Mesodermal cell (in vitro differentiated cells): ENCODE results near the gene SCUBE2. TPM values are rescaled to one million over a fixed set of nuclear protein-coding genes. Genes with fewer than 3 reads are reported as not detected.

Source experiments
- H3K27ac ChIP-seq: 2 replicates; pipeline ENCODE4 v1.7.0; 2013; ENCODE audit warnings: mild to moderate bottlenecking, low read depth, low read length, moderate library complexity; ENCODE audit not compliant: severe bottlenecking
- H3K36me3 ChIP-seq: 2 replicates; pipeline ENCODE4 v1.7.1; 2013; ENCODE audit warnings: mild to moderate bottlenecking, low read length, moderate library complexity; ENCODE audit not compliant: control insufficient read depth, insufficient read depth
- H3K4me1 ChIP-seq: one replicate; pipeline ENCODE4 v1.7.1; 2013; ENCODE audit warnings: mild to moderate bottlenecking, low read length; ENCODE audit not compliant: insufficient read depth, control insufficient read depth, poor library complexity, severe bottlenecking
- H3K4me3 ChIP-seq: 2 replicates; pipeline ENCODE4 v1.7.0; 2013; ENCODE audit warnings: low read length, control low read depth, mild to moderate bottlenecking; ENCODE audit not compliant: insufficient read depth, poor library complexity, severe bottlenecking; ENCODE audit errors: extremely low read depth
- H3K9me3 ChIP-seq: 2 replicates; pipeline ENCODE4 v1.7.1; 2013; ENCODE audit warnings: mild to moderate bottlenecking, low read length, moderate library complexity; ENCODE audit not compliant: control insufficient read depth
- WGBS, 2 experiments: methylation state at CpG; one replicate each; pipeline ENCODE4 v1.1.5; 2013; ENCODE audit warnings: missing lambda C conversion rate in 2 of 2; ENCODE audit not compliant: insufficient coverage in 2 of 2; 5-methylcytosine and 5-hydroxymethylcytosine counted together
- polyA plus RNA-seq, 2 experiments: library from polyadenylated mRNA; stranded (reverse); fragments of 50-300 nt; gene quantifications; one replicate each; pipeline ENCODE4 v1.2.3, GENCODE V29; 2013

The SCUBE2 gene
- polyA plus RNA-seq (2013, experiment 1 of 2), result 1.7 TPM
- polyA plus RNA-seq (2013, experiment 2 of 2), result 0.66 TPM

GRCh38 chr11:9091044-9091922, at the start of gene SCUBE2:
Gene SCUBE2, minus strand, starts transcription at chr11:9091599. Its CDS starts 71 bp downstream, at chr11:9091528.
- Histone ChIP-seq H3K36me3 (no peaks in the 10 kb centered on the region), H3K27ac (no peak within 1 kb of the TSS), H3K9me3 (no peaks in the 10 kb centered on the region), H3K4me3 (peak within 1 kb of the TSS; percentile 41), H3K4me1 (peaks cover 3% of the 10 kb centered on the region)
- 3% methylated on average over 71 to 81 of the region's 113 CpGs for WGBS, 2 experiments

DNA sequence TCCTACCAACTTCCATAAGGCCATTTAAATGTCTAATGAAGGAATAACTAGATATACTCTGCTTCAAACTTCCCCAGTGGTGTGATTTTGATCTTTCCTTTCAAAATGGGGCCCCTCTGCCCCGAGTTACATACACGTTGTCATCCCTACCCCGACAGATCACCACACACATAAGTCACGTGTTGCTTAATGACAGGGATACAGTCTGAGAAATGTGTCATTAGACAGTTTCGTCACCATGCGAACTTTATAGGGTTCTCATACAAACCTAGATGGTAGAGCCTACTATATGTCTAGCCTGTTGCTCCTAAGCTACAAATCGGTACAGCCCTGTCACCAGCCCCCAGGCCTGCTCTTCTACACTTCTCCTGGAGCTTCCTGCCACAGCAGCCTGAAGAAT, 49.8 kb upstream of the SCUBE2 start:
- H3K27ac ChIP-seq, result no peak overlapping the region
- peaks cover 15% of the 10 kb centered on the region for H3K4me1 ChIP-seq
- 90 to 98% methylated on average over 4 of the region's 7 CpGs for WGBS, 2 experiments
- no peak overlapping the region for H3K4me3 ChIP-seq
- peaks cover 93% of the 10 kb centered on the region for H3K36me3 ChIP-seq
- H3K9me3 ChIP-seq, result no peaks in the 10 kb centered on the region

DNA sequence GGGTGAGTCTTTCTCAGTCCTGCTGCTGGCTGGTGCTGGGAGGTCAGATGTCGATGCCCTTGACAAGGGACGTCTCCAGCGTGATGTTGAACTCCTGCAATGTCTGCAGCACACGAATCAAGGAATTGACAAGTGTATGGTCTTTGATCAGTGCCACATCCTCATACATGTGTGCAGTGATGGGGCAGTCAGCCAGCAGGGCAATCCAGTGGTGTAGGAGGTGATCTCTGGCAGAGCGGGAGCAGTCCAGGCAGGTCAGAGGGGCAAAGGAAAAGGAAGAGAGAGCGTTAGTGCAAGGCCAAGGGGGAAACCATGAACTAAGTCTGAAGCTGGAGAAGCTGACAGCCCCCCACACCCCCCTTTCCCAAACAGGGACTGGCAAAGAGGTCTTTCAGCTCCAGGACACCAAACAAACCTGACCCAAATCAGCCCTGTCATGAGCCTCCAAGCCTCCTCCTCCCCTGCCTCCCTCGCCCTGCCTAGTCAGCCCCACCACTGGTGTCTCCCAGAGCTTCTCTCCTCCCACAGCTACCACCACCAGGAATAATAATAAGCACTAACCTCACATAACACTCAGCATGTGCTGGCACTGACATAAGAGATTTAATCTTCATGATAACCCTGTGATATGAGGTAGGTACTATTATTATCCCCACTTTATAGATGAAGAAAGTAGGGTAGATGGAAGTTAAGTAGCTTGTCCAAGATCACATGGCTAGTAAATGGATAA, 48.4 kb upstream of the SCUBE2 start:
- no peaks in the 10 kb centered on the region for H3K9me3 ChIP-seq
- WGBS, 2 experiments, result 91 to 95% methylated on average over 5 to 6 of the region's 7 CpGs
- peaks cover 92% of the 10 kb centered on the region for H3K36me3 ChIP-seq
- peaks cover 15% of the 10 kb centered on the region for H3K4me1 ChIP-seq
- H3K4me3 ChIP-seq, result no peak overlapping the region
- H3K27ac ChIP-seq, result peak overlapping the region; percentile 33

GRCh38 chr11:9138612-9139579, 47.5 kb upstream of the SCUBE2 start:
- 85 to 97% methylated on average over 5 of the region's 18 CpGs for WGBS, 2 experiments
- H3K9me3 ChIP-seq, result no peaks in the 10 kb centered on the region
- H3K4me1 ChIP-seq, result peaks cover 15% of the 10 kb centered on the region
- H3K36me3 ChIP-seq, result peaks cover 88% of the 10 kb centered on the region
- H3K4me3 ChIP-seq, result no peak overlapping the region
- no peak overlapping the region for H3K27ac ChIP-seq

DNA sequence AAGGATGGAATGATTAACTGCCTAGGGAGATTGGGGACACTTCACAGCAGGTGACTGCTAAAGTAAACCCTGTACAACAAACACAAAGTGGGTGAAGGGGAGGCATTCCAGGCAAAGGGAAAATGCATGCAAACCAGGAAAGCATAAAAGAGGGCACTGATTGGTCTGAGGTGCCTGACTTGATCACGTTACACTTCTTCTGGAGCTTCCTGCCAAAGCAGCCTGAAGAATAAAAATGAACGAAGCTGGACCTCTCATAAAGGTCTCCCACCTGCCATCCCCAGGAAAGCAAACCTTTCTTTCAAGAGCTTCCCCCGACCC, 46.7 kb upstream of the SCUBE2 start:
- WGBS, 2 experiments, result 78 to 92% methylated on average over 3 of the region's 3 CpGs
- Histone ChIP-seq H3K9me3 (no peaks in the 10 kb centered on the region), H3K27ac (no peak overlapping the region), H3K4me3 (no peak overlapping the region), H3K36me3 (peaks cover 88% of the 10 kb centered on the region), H3K4me1 (peaks cover 15% of the 10 kb centered on the region)

GRCh38 chr11:9137293-9138132, 46.1 kb upstream of the SCUBE2 start:
- 22 to 54% methylated on average over 4 to 8 of the region's 10 CpGs for WGBS, 2 experiments
- H3K4me3 ChIP-seq, result no peak overlapping the region
- peaks cover 87% of the 10 kb centered on the region for H3K36me3 ChIP-seq
- peaks cover 15% of the 10 kb centered on the region for H3K4me1 ChIP-seq
- H3K9me3 ChIP-seq, result no peaks in the 10 kb centered on the region
- H3K27ac ChIP-seq, result no peak overlapping the region

DNA sequence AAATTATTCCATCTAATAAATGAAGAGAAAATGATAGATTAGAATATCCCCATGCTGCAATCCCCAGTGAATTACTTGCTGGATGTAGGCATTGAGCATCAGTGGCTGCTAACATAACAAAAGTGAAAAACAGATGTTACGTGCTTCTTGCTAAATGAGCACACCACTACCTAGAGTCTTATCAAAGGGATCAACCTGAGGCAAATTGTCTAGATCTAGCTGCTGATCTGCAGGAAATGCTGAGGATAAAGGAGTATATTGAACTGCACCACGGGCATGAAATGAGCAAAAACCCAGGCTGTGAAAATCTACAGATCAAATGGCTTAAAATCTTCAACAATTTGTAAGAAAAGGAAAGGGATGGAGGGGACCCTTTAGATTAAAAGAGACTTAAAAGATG, 45.3 kb upstream of the SCUBE2 start:
- H3K36me3 ChIP-seq, result peaks cover 86% of the 10 kb centered on the region

DNA sequence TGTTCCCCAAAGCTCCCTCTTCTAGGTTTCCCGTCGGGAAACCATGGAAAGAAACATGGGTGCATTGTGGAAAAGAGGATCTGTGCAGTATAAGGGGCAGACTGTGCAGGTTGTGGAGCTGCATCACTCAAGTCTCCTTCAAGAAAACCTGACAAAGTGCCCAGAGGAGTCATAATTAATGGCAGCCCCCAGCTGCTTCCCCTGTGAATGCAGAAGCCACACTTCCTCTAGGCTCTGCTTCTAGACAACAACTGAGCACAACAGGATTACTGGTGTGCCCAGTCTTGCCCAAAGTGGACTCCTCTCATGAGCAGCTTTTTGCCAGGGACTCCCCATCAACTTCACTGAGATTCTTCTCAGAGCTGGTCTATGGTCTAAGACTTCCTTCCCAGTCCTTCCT, 42.6 kb upstream of the SCUBE2 start:
- H3K4me3 ChIP-seq, result no peak overlapping the region
- peaks cover 6% of the 10 kb centered on the region for H3K4me1 ChIP-seq
- peaks cover 65% of the 10 kb centered on the region for H3K36me3 ChIP-seq
- H3K27ac ChIP-seq, result no peak overlapping the region
- WGBS, 2 experiments, result 83% methylated on average over 2 of the region's 2 CpGs; no CpG with 5 or more reads in 1 of the 2 experiments
- no peaks in the 10 kb centered on the region for H3K9me3 ChIP-seq

More for the DNA sequence above, 45.3 kb upstream of the SCUBE2 start:
- H3K27ac ChIP-seq, result no peak overlapping the region
- WGBS, 2 experiments, result 86% methylated on average over 1 of the region's 2 CpGs; no CpG with 5 or more reads in 1 of the 2 experiments
- H3K4me3 ChIP-seq, result no peak overlapping the region
- no peaks in the 10 kb centered on the region for H3K9me3 ChIP-seq
- peaks cover 15% of the 10 kb centered on the region for H3K4me1 ChIP-seq

- peaks cover 55% of the 10 kb centered on the region for H3K36me3 ChIP-seq
- 93 to 95% methylated on average over 4 to 5 of the region's 5 CpGs for WGBS, 2 experiments
- no peak overlapping the region for H3K27ac ChIP-seq
- no peak overlapping the region for H3K4me3 ChIP-seq
- H3K9me3 ChIP-seq, result no peaks in the 10 kb centered on the region
- H3K4me1 ChIP-seq, result no peaks in the 10 kb centered on the region
Measured at GRCh38 chr11:9132203-9132878, 40.9 kb upstream of the SCUBE2 start.
